NCI-H524 (cell line): ENCODE data around the gene MAGEB2.
"Not testable (repeated sequence)": the region's sequence is repeated elsewhere in the genome, so short reads cannot be mapped to it uniquely, and the experiment has no call there.

ENCODE experiments used
- DNase-seq, 2 experiments: peaks; one replicate each; lab custom pipeline; 2025; lab: John Stamatoyannopoulos, UW

The MAGEB2 gene

GRCh38 chrX:30215357-30215843, at the start of gene MAGEB2:
TSS of gene MAGEB2 (plus strand) at chrX:30215563. CDS start at chrX:30218581, 3,018 bp downstream.
- DNase-seq: no peak

- DNase-seq: no peak
Measured at GRCh38 chrX:30170900-30171299, 44.5 kb upstream of the MAGEB2 start.

GRCh38 chrX:30181353-30181752, 34.0 kb upstream of the MAGEB2 start:
- DNase-seq: no peak

GRCh38 chrX:30183554-30183953, 31.8 kb upstream of the MAGEB2 start:
- DNase-seq: no peak

GRCh38 chrX:30190426-30190825, 24.9 kb upstream of the MAGEB2 start:
- no peak for DNase-seq

- not testable (repeated sequence) for DNase-seq
Measured at GRCh38 chrX:30193910-30194309, 21.5 kb upstream of the MAGEB2 start.

GRCh38 chrX:30196322-30196721, 19.0 kb upstream of the MAGEB2 start:
- DNase-seq: peak; percentile 15 to 52

GRCh38 chrX:30212172-30212571, 3.2 kb upstream of the MAGEB2 start:
- DNase-seq: no peak

GRCh38 chrX:30217465-30217864, 2.1 kb downstream of the MAGEB2 start:
- no peak for DNase-seq

GRCh38 chrX:30219372-30219771, 4.0 kb downstream of the MAGEB2 start:
- no peak for DNase-seq

GRCh38 chrX:30220661-30221060, 5.3 kb downstream of the MAGEB2 start:
- DNase-seq: no peak

- DNase-seq: no peak
Measured at GRCh38 chrX:30224536-30224935, 9.2 kb downstream of the MAGEB2 start.

- no peak for DNase-seq
Measured at GRCh38 chrX:30228526-30228925, 13.2 kb downstream of the MAGEB2 start.

- DNase-seq: no peak
Measured at GRCh38 chrX:30230395-30230794, 15.0 kb downstream of the MAGEB2 start, which contains the start of gene MAGEB3. TSS of gene MAGEB3 (plus strand) at chrX:30230657. CDS start at chrX:30235925, 5,268 bp downstream.

- no peak for DNase-seq
Measured at GRCh38 chrX:30241724-30242415, 26.5 kb downstream of the MAGEB2 start, which contains the start of gene MAGEB4. TSS of gene MAGEB4 (plus strand) at chrX:30242000. CDS start at chrX:30242136, 136 bp downstream.

GRCh38 chrX:30246769-30247489, 31.6 kb downstream of the MAGEB2 start, which contains the start of gene MAGEB1:
TSS of gene MAGEB1 (plus strand) at chrX:30247146. CDS start at chrX:30250494, 3,348 bp downstream.
- no peak for DNase-seq

- DNase-seq: no peak
Measured at GRCh38 chrX:30248854-30249253, 33.5 kb downstream of the MAGEB2 start.

- no peak for DNase-seq
Measured at GRCh38 chrX:30253257-30253656, 37.9 kb downstream of the MAGEB2 start.

GRCh38 chrX:30259927-30260326, 44.6 kb downstream of the MAGEB2 start:
- DNase-seq: peak in 1 of 2 experiments; percentile 67

GRCh38 chrX:30261012-30261411, 45.6 kb downstream of the MAGEB2 start:
- no peak for DNase-seq

GRCh38 chrX:30262763-30263162, 47.4 kb downstream of the MAGEB2 start:
- DNase-seq: no peak
